Activated T-helper 9 cell treated with anti-CD3 and anti-CD28 coated beads, Interleukin-2, amount 50 U/mL, for 16 hours (primary cell): ENCODE data around the gene ELAVL3.
"Not testable (repeated sequence)": the region's sequence is repeated elsewhere in the genome, so short reads cannot be mapped to it uniquely, and the experiment has no call there.

Experiments
- DNase-seq: peaks from one replicate; pipeline ENCODE4 v3.0.0-alpha.2; 2020; ENCODE audit warnings: low read depth

The ELAVL3 gene

GRCh38 chr19:11406703-11407236 is 74.1 kb downstream of the ELAVL3 start:
- not testable (repeated sequence) for DNase-seq

GRCh38 chr19:11405846-11406643 is 74.8 kb downstream of the ELAVL3 start:
- no peak for DNase-seq

GRCh38 chr19:11404588-11405222 is 76.1 kb downstream of the ELAVL3 start:
- DNase-seq: no peak

GRCh38 chr19:11401808-11402543 is 78.9 kb downstream of the ELAVL3 start:
- no peak for DNase-seq
